Measurements from ENCODE around the gene FFAR3.

The FFAR3 gene

GRCh38 chr19:35380450-35381124, 22.3 kb downstream of the FFAR3 start:
- Mint-ChIP-seq H3K27me3 (ENCODE audit: low read depth, poor library complexity) (peaks cover 21% of the 10 kb centered on the region), H3K27ac (no peak overlapping the region), H3K4me3 (no peak overlapping the region), H3K9me3 (peaks cover 48% of the 10 kb centered on the region), H3K4me1 (peaks cover 23% of the 10 kb centered on the region), H3K36me3 (ENCODE audit: low read depth) (no peaks in the 10 kb centered on the region)
- no peak for TF ChIP-seq CTCF (IDR thresholded peaks at IDR 0.05)
- DNase-seq: no peak

- Mint-ChIP-seq H3K9me3 (peaks cover 46% of the 10 kb centered on the region), H3K27me3 (ENCODE audit: low read depth, poor library complexity) (peaks cover 21% of the 10 kb centered on the region), H3K27ac (no peak overlapping the region), H3K4me1 (peaks cover 16% of the 10 kb centered on the region), H3K36me3 (ENCODE audit: low read depth) (peaks cover 2% of the 10 kb centered on the region), H3K4me3 (no peak overlapping the region)
- no peak for DNase-seq
- no peak for TF ChIP-seq CTCF (IDR thresholded peaks at IDR 0.05)
Observed at GRCh38 chr19:35381318-35381717, 23.1 kb downstream of the FFAR3 start.

- Mint-ChIP-seq H3K36me3 (ENCODE audit: low read depth) (peaks cover 5% of the 10 kb centered on the region), H3K27ac (no peak overlapping the region), H3K4me3 (no peak overlapping the region), H3K4me1 (peaks cover 14% of the 10 kb centered on the region), H3K27me3 (ENCODE audit: low read depth, poor library complexity) (peaks cover 23% of the 10 kb centered on the region), H3K9me3 (peaks cover 52% of the 10 kb centered on the region)
- DNase-seq: no peak
- no peak for TF ChIP-seq CTCF (IDR thresholded peaks at IDR 0.05)
Observed at GRCh38 chr19:35381926-35382325, 23.7 kb downstream of the FFAR3 start.

GRCh38 chr19:35383536-35383935, 25.3 kb downstream of the FFAR3 start:
- DNase-seq: no peak
- no peak for TF ChIP-seq CTCF (IDR thresholded peaks at IDR 0.05)
- H3K4me3 Mint-ChIP-seq: no peak overlapping the region
- peaks cover 5% of the 10 kb centered on the region for H3K36me3 Mint-ChIP-seq (ENCODE audit: low read depth)
- H3K4me1 Mint-ChIP-seq: peaks cover 11% of the 10 kb centered on the region
- peaks cover 23% of the 10 kb centered on the region for H3K27me3 Mint-ChIP-seq (ENCODE audit: low read depth, poor library complexity)
- peaks cover 56% of the 10 kb centered on the region for H3K9me3 Mint-ChIP-seq
- H3K27ac Mint-ChIP-seq: no peak overlapping the region

- H3K27me3 Mint-ChIP-seq (ENCODE audit: low read depth, poor library complexity): peaks cover 19% of the 10 kb centered on the region
- no peak for DNase-seq
- H3K4me3 Mint-ChIP-seq: no peak overlapping the region
- TF ChIP-seq CTCF (IDR thresholded peaks at IDR 0.05): no peak
- peaks cover 6% of the 10 kb centered on the region for H3K4me1 Mint-ChIP-seq
- peaks cover 55% of the 10 kb centered on the region for H3K9me3 Mint-ChIP-seq
- H3K27ac Mint-ChIP-seq: no peak overlapping the region
- peaks cover 5% of the 10 kb centered on the region for H3K36me3 Mint-ChIP-seq (ENCODE audit: low read depth)
Observed at GRCh38 chr19:35388277-35389054, 30.2 kb downstream of the FFAR3 start.

Measured in nephron progenitor cell (in vitro differentiated cells).